DOHH2 (cell line): Measurements from ENCODE around the gene NPAS2.

Experiments
- CTCF ChIP-seq: fragments of 200-600 bp; sonication (generic); IDR thresholded peaks from one replicate; pipeline ENCODE4 v1.5.1; 2014; ENCODE audit warnings: antibody characterized with exemption, mild to moderate bottlenecking, low read depth, low read length; ENCODE audit not compliant: poor library complexity, severe bottlenecking
- EZH2phosphoT487 ChIP-seq: fragments of 200-600 bp; sonication (generic); IDR thresholded peaks from 2 replicates; pipeline ENCODE4 v1.6.1; 2017; ENCODE audit warnings: borderline replicate concordance, mild to moderate bottlenecking, antibody characterized with exemption, low read length, moderate library complexity, mixed read lengths

- TF ChIP-seq CTCF (no peak), EZH2phosphoT487 (no peak)
These were observed 64.2 kb downstream of the NPAS2 start for GRCh38 chr2:100884145-100884621.
